SK-N-SH (cell line): ENCODE data around the gene NFKBIE.

ENCODE experiments used
- CHD2 ChIP-seq: fragments of 150-350 bp; IDR thresholded peaks from 2 replicates; pipeline ENCODE4 v1.6.1; 2018; ENCODE audit warnings: low read length; ENCODE audit not compliant: partially characterized antibody
- EP300 ChIP-seq, 2 experiments: IDR thresholded peaks; 2 replicates each; pipeline versions ENCODE4 v1.4.0 to v1.6.1; 2012; ENCODE audit warnings: borderline replicate concordance in 1 of 2, low read depth in 1 of 2, low read length in 1 of 2
- FOXM1 ChIP-seq: IDR thresholded peaks from 2 replicates; pipeline ENCODE4 v1.4.0; 2012; ENCODE audit warnings: low read depth, mild to moderate bottlenecking
- MXI1 ChIP-seq: IDR thresholded peaks from 2 replicates; pipeline ENCODE4 v1.6.1; 2012; ENCODE audit warnings: mild to moderate bottlenecking, low read depth, low read length, improper control_type of control experiment
- POLR2AphosphoS5 ChIP-seq: IDR thresholded peaks from 2 replicates; pipeline ENCODE4 v1.6.1; 2012; ENCODE audit warnings: low read depth, low read length
- YY1 ChIP-seq: IDR thresholded peaks from 2 replicates; pipeline ENCODE4 v1.4.0; 2012; ENCODE audit warnings: low read depth, mild to moderate bottlenecking
- TF ChIP-seq, protein P1 (sequence below): IDR thresholded peaks from 2 replicates; pipeline ENCODE4 v1.4.0; 2012; ENCODE audit warnings: low read depth, borderline replicate concordance
- TF ChIP-seq, protein P2 (sequence below): fragments of 200-600 bp; sonication (generic); IDR thresholded peaks from 2 replicates; pipeline ENCODE4 v1.6.1; 2017; ENCODE audit warnings: antibody characterized with exemption, mild to moderate bottlenecking, moderate library complexity
- TF ChIP-seq, protein P3 (sequence below): fragments of 150-350 bp; IDR thresholded peaks from 2 replicates; pipeline ENCODE4 v1.6.1; 2017; ENCODE audit warnings: antibody characterized with exemption, low read length, low read depth, borderline replicate concordance

DNA sequence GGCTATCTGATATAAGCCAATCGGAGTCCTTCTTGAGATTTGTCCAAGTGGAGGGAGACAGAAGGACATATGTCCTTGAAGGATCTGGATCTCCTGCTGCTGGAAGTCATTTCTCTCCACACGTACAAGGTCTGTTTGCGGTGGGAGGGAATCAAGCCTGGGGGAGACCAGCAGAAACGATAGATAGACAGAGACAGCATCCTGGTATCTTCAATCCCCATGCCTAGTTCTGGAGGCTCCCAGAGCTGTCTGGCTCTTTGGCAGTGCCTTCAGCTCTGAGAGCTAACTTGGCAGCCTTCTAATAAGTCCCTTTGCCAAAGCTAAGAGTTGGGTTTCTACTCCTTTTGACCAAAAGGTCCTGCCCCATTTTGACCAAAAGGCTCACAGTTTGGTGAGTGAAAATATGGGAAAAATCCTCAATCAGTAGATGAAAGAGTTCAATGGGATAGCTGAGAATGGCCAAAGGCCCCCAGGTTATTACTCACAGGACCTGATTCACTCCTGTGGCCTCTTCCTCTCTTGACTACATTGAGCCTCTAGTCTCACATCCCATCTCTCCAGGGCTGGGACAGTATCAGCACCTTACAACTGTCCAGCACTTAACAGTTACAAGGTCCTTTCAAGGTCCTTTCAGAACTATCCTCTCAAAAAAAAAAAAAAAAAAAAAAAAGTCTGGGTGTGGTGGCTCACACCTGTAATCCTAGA lies 27.5 kb upstream of the NFKBIE start:
- no peak for TF ChIP-seq CHD2
- no peak for TF ChIP-seq YY1
- TF ChIP-seq, protein P1, sequence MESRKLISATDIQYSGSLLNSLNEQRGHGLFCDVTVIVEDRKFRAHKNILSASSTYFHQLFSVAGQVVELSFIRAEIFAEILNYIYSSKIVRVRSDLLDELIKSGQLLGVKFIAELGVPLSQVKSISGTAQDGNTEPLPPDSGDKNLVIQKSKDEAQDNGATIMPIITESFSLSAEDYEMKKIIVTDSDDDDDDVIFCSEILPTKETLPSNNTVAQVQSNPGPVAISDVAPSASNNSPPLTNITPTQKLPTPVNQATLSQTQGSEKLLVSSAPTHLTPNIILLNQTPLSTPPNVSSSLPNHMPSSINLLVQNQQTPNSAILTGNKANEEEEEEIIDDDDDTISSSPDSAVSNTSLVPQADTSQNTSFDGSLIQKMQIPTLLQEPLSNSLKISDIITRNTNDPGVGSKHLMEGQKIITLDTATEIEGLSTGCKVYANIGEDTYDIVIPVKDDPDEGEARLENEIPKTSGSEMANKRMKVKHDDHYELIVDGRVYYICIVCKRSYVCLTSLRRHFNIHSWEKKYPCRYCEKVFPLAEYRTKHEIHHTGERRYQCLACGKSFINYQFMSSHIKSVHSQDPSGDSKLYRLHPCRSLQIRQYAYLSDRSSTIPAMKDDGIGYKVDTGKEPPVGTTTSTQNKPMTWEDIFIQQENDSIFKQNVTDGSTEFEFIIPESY = no peak
- TF ChIP-seq, protein P2, sequence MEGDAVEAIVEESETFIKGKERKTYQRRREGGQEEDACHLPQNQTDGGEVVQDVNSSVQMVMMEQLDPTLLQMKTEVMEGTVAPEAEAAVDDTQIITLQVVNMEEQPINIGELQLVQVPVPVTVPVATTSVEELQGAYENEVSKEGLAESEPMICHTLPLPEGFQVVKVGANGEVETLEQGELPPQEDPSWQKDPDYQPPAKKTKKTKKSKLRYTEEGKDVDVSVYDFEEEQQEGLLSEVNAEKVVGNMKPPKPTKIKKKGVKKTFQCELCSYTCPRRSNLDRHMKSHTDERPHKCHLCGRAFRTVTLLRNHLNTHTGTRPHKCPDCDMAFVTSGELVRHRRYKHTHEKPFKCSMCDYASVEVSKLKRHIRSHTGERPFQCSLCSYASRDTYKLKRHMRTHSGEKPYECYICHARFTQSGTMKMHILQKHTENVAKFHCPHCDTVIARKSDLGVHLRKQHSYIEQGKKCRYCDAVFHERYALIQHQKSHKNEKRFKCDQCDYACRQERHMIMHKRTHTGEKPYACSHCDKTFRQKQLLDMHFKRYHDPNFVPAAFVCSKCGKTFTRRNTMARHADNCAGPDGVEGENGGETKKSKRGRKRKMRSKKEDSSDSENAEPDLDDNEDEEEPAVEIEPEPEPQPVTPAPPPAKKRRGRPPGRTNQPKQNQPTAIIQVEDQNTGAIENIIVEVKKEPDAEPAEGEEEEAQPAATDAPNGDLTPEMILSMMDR = no peak
- TF ChIP-seq MXI1 = no peak
- no peak for TF ChIP-seq FOXM1
- TF ChIP-seq POLR2AphosphoS5 = no peak
- TF ChIP-seq, protein P3, sequence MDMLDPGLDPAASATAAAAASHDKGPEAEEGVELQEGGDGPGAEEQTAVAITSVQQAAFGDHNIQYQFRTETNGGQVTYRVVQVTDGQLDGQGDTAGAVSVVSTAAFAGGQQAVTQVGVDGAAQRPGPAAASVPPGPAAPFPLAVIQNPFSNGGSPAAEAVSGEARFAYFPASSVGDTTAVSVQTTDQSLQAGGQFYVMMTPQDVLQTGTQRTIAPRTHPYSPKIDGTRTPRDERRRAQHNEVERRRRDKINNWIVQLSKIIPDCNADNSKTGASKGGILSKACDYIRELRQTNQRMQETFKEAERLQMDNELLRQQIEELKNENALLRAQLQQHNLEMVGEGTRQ = no peak
- no peak for TF ChIP-seq EP300 (IDR thresholded peaks at IDR 0.05; ENCODE audit: borderline replicate concordance in 1 of 2, low read depth in 1 of 2, low read length in 1 of 2)
